ENCODE results near the gene SNCAIP. TPM values are rescaled to one million over a fixed set of nuclear protein-coding genes. Genes with fewer than 3 reads are reported as not detected.

SNCAIP gene
- total and polyA plus RNA-seq, 9 of the 15 experiments (the other 6 are each of a cell fraction or from before 2014, with no cell fraction given): 0.04 TPM; not detected in 8

GRCh38 chr5:122421374-122422079 lies 109.5 kb downstream of the SNCAIP start (continued):
- no peak for TF ChIP-seq ZNF407 (IDR thresholded peaks at IDR 0.05; ENCODE audit: low read depth)
- no peak for TF ChIP-seq CREB3 (tag; conservative IDR thresholded peaks at IDR 0.05; ENCODE audit: low read depth)
- no peak for TF ChIP-seq ZNF184 (CRISPR knock-in tag; IDR thresholded peaks at IDR 0.05)
- TF ChIP-seq TAL1 (IDR thresholded peaks at IDR 0.05): peak; percentile 91
- TF ChIP-seq EZH2 (IDR thresholded peaks at IDR 0.05; ENCODE audit: borderline replicate concordance, low read depth, low read length): no peak
- peak; percentile 35 to 37; a peak in 3 of 4 replicates for TF ChIP-seq KDM1A (IDR thresholded peaks at IDR 0.05)
- no peak for TF ChIP-seq E2F6 (IDR thresholded peaks at IDR 0.05; ENCODE audit: borderline replicate concordance in 1 of 2, extremely low read depth in 1 of 2, insufficient read depth in 1 of 2, insufficient read length in 1 of 2, low read depth in 1 of 2, low read length in 1 of 2, poor library complexity in 1 of 2, severe bottlenecking in 1 of 2)
- peak; percentile 66 for TF ChIP-seq PML (IDR thresholded peaks at IDR 0.05; ENCODE audit: low read length)
- TF ChIP-seq TCF3 (CRISPR knock-in tag; IDR thresholded peaks at IDR 0.05): peak; percentile 74
- TF ChIP-seq JUND (IDR thresholded peaks at IDR 0.05; ENCODE audit: borderline replicate concordance, low read depth, low read length): no peak
- no peak for TF ChIP-seq JUND (tag; IDR thresholded peaks at IDR 0.05; ENCODE audit: borderline replicate concordance, low read depth, low read length)
- no peak for TF ChIP-seq ARHGAP35 (IDR thresholded peaks at IDR 0.05; ENCODE audit: partially characterized antibody)
- TF ChIP-seq CBFA2T2 (conservative IDR thresholded peaks at IDR 0.05): peak; percentile 85
- no peak for TF ChIP-seq MNT (conservative IDR thresholded peaks at IDR 0.05)
